ENCODE measurements around the gene LGALS3BP. TPM values are rescaled to one million over a fixed set of nuclear protein-coding genes. Genes with fewer than 3 reads are reported as not detected.

Gene LGALS3BP
- total RNA-seq, 1 experiment from 2014 or later, result 747 TPM

GRCh38 chr17:78993981-78994671 is 14.4 kb upstream of the LGALS3BP start:
- Mint-ChIP-seq H3K4me3 (ENCODE audit: low read depth, unreplicated experiment) (no peak overlapping the region), H3K4me1 (ENCODE audit: low read depth, unreplicated experiment) (peaks cover 45% of the 10 kb centered on the region), H3K27me3 (ENCODE audit: unreplicated experiment) (no peaks in the 10 kb centered on the region), H3K27ac (ENCODE audit: unreplicated experiment) (no peak overlapping the region), H3K9me3 (ENCODE audit: low read depth, unreplicated experiment) (no peaks in the 10 kb centered on the region), H3K36me3 (ENCODE audit: insufficient read depth, unreplicated experiment) (peaks cover 80% of the 10 kb centered on the region)
- CTCF ChIA-PET, result interaction anchor here (0.6 kb wide), 1 partner anchor 261 kb away, joined by 3 read pairs; no protein-coding TSS in a partner anchor
- TF ChIP-seq CTCF (IDR thresholded peaks at IDR 0.05; ENCODE audit: unreplicated experiment), result no peak
- intact Hi-C loops (cut with micrococcal nuclease; ENCODE audit: unreplicated experiment), result no loop called here
- no peak for DNase-seq
- no TSS peak for BruUV-seq (replicated peaks)

- CTCF ChIA-PET, result no interaction called here
- TF ChIP-seq CTCF (IDR thresholded peaks at IDR 0.05; ENCODE audit: unreplicated experiment), result peak; percentile 82
- peaks cover 80% of the 10 kb centered on the region for H3K36me3 Mint-ChIP-seq (ENCODE audit: insufficient read depth, unreplicated experiment)
- BruUV-seq (replicated peaks), result no TSS peak
- intact Hi-C loops (cut with micrococcal nuclease; ENCODE audit: unreplicated experiment), result no loop called here
- H3K9me3 Mint-ChIP-seq (ENCODE audit: low read depth, unreplicated experiment), result no peaks in the 10 kb centered on the region
- H3K27me3 Mint-ChIP-seq (ENCODE audit: unreplicated experiment), result no peaks in the 10 kb centered on the region
- H3K4me3 Mint-ChIP-seq (ENCODE audit: low read depth, unreplicated experiment), result no peak overlapping the region
- peak overlapping the region; percentile 28 for H3K27ac Mint-ChIP-seq (ENCODE audit: unreplicated experiment)
- DNase-seq, result peak; percentile 64
- peaks cover 41% of the 10 kb centered on the region for H3K4me1 Mint-ChIP-seq (ENCODE audit: low read depth, unreplicated experiment)
These were observed 13.7 kb upstream of the LGALS3BP start for GRCh38 chr17:78993241-78993956.

- TF ChIP-seq CTCF (IDR thresholded peaks at IDR 0.05; ENCODE audit: unreplicated experiment), result no peak
- CTCF ChIA-PET, result no interaction called here
- H3K4me3 Mint-ChIP-seq (ENCODE audit: low read depth, unreplicated experiment), result no peak overlapping the region
- DNase-seq, result no peak
- H3K9me3 Mint-ChIP-seq (ENCODE audit: low read depth, unreplicated experiment), result no peaks in the 10 kb centered on the region
- no TSS peak for BruUV-seq (replicated peaks)
- no peaks in the 10 kb centered on the region for H3K27me3 Mint-ChIP-seq (ENCODE audit: unreplicated experiment)
- intact Hi-C loops (cut with micrococcal nuclease; ENCODE audit: unreplicated experiment), result no loop called here
- H3K27ac Mint-ChIP-seq (ENCODE audit: unreplicated experiment), result peak overlapping the region; percentile 28
- H3K36me3 Mint-ChIP-seq (ENCODE audit: insufficient read depth, unreplicated experiment), result peaks cover 79% of the 10 kb centered on the region
- peaks cover 41% of the 10 kb centered on the region for H3K4me1 Mint-ChIP-seq (ENCODE audit: low read depth, unreplicated experiment)
These were observed 13.0 kb upstream of the LGALS3BP start for GRCh38 chr17:78992542-78993212.

GRCh38 chr17:78991906-78992532 is 12.3 kb upstream of the LGALS3BP start:
- TF ChIP-seq CTCF (IDR thresholded peaks at IDR 0.05; ENCODE audit: unreplicated experiment), result no peak
- CTCF ChIA-PET, result no interaction called here
- Mint-ChIP-seq H3K4me3 (ENCODE audit: low read depth, unreplicated experiment) (no peak overlapping the region), H3K27ac (ENCODE audit: unreplicated experiment) (no peak overlapping the region), H3K4me1 (ENCODE audit: low read depth, unreplicated experiment) (peaks cover 39% of the 10 kb centered on the region), H3K27me3 (ENCODE audit: unreplicated experiment) (no peaks in the 10 kb centered on the region), H3K9me3 (ENCODE audit: low read depth, unreplicated experiment) (no peaks in the 10 kb centered on the region), H3K36me3 (ENCODE audit: insufficient read depth, unreplicated experiment) (peaks cover 81% of the 10 kb centered on the region)
- DNase-seq, result no peak
- BruUV-seq (replicated peaks), result TSS peak; percentile 19
- intact Hi-C loops (cut with micrococcal nuclease; ENCODE audit: unreplicated experiment), result no loop called here
